Testis (tissue), 2 donors: ENCODE measurements around the gene EXO1.

Source experiments
- CTCF ChIP-seq, 3 experiments: fragments of 450-650 bp in 2 of 3; fragments of 200-600 bp in 1 of 3; sonication (generic) in 1 of 3; IDR thresholded peaks; one replicate each; pipeline ENCODE4 v1.5.1; 2016 to 2019; ENCODE audit warnings: antibody characterized with exemption in 3 of 3, mild to moderate bottlenecking in 2 of 3, moderate library complexity in 1 of 3
- POLR2A ChIP-seq: fragments of 450-650 bp; IDR thresholded peaks from one replicate; pipeline ENCODE4 v1.6.1; 2017; ENCODE audit warnings: antibody characterized with exemption, mild to moderate bottlenecking, moderate library complexity

GRCh38 chr1:241902391-241903065 lies 54.5 kb downstream of the EXO1 start:
- TF ChIP-seq POLR2A = no peak
- TF ChIP-seq CTCF (IDR thresholded peaks at IDR 0.05) = no peak
